ENCODE data around the gene POLDIP3.
A peak's percentile ranks its signal among the peaks of the same experiment; 100 is the strongest.

POLDIP3 gene, protein sequence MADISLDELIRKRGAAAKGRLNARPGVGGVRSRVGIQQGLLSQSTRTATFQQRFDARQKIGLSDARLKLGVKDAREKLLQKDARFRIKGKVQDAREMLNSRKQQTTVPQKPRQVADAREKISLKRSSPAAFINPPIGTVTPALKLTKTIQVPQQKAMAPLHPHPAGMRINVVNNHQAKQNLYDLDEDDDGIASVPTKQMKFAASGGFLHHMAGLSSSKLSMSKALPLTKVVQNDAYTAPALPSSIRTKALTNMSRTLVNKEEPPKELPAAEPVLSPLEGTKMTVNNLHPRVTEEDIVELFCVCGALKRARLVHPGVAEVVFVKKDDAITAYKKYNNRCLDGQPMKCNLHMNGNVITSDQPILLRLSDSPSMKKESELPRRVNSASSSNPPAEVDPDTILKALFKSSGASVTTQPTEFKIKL

DNA sequence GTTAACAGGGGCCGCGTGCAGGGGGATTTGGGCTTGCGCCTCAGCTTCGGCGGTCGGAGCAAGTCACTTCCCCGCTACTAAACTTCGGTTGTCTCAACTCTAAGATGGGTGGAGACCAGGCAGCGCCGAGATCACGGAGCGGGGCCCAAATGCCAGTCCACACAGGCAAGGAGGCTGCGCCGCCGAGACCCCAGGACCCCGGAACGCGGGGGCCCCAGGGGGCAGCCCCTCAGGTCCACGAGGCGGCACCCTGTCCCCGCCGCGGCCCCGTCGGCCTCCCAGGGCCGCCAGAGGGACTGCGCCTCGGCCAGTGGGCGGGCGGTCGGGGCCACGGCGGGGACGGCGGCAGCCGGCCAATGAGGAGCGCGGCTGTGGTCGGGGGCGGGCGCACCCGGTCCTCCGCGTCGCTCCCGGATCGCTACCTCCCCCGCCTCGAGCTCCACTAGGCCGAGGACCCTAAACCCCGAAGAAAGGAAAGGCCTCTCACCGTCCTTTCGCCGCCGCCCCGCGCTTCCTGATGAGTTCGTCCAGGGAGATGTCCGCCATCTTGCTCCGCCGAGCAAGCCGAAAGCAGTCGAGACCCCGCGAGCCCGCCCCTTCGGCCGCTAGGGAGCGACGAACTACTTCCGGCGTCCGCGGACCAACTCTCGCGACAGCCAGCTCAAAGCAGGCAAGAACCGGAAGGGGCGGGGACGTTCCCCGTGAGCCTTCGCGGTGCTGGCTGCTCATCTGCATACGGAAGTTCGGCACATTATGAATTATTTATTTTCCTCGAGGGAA is at the start of gene POLDIP3:
TSS of gene POLDIP3 (minus strand) at position 572 of the 780 bp plus-strand sequence. CDS start at position 546, 26 bp downstream.
- peak; percentile 99 for DNase-seq (ENCODE audit: low read depth)

DNA sequence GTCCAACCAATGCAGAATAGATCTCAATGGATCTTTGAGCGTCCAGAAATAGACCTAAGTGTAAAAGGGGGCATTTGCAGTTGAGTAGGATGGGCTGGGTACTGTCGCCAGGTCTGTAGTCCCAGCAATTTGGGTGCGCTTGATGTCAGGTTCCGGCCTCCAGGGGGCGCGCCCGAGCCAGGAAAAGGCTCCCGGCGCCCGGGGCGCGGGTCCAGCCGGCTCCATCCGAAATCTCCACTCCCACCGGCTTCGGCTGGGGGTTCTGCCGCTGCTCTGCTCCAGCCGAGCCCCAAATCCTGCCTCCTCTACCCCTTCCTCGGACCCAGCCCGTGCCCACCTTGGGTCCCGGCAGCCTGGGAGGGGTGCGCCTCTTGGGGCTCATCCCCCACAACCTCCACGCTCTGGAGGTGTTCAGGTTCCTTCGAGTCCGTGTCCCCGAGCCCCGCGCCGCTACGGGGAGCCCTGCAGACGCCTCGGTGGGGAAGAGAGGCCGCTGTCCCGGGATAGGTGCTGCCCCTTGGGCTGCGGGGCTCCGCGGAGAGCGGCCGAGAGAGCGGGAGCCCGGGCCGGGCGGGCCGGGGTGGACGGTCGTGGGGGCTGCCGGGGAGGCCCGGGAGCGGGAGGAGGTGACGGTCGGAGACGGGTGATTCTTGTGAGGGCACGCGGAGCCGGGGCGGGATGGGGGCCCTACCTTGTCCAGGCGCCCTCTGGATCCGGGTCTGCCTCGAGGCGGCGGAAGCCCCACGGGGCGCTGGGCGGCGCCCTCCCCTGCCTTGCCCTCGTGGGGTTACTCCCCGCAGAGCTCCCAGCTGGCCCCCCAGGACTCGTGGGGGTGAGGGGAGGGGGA is 47.5 kb upstream of the POLDIP3 start:
- peak; percentile 55 for DNase-seq (ENCODE audit: low read depth)

DNA sequence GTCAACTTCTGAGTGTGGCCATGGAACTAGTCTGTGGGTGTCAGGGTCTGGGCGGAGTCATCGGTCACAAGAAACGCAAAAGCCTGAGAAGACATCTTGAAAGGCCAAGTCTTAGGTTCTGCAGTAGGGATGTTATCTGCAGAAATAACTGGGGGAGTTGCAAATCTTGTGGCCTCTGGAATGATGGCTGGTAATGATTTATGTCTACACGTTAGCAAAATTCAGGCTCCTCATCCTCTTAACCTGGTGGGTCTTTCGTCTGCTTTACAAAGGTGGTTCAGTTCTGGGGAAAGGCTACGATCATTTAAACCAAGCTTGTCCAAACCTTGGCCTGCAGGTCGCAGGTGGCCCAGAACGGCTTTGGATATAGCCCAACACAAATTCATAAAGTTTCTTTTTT is 41.9 kb upstream of the POLDIP3 start:
- DNase-seq (ENCODE audit: low read depth): no peak

DNA sequence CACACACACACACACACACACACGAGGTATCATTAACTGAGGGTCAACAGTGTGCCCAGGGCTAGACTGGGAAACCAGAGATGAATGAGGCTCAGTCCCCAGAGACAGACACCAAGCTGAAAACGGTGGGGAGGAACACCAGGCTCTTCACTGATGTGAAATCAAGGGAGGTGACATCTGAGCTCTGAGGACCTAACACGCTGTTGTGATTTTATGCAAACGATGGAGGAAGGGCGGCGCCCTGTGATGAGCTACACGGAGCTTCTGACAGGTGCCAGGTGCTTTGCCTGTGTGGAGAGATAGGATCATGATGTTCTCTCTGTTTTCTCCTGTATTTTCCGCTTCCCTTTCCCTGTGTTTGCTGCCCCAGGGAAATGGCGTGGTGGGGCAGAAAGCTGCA is 41.0 kb upstream of the POLDIP3 start:
- DNase-seq (ENCODE audit: low read depth): no peak

DNA sequence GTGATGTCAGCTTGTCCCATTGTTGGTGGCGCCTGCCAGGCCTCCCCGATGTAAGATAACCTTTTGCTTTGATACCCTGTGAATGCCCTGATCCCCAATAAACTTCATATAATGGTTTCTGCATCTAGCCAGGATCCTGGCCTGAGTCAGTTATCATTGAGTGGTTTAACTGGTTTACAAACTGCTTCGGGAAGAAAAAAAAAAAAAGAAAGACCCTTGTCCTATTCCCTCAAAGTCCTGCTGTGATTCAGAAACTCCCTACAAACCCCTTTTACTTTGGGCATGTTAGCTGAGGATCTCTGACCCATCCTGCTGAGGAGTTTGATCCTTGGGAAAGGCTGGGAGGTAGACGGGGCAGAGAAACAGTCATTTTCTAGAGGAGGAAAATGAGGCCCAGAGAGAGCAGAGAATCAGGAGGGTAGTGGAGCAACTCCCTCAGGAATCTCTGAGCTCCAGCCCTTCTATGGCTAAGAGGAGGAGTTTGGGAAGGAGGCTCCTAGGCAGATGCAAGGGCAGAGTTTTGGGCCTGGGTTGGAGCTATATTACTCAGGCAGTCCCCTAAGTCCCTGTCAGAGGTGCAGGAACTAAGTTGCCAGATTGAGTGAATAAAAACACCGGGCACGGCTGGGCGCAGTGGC is 39.9 kb upstream of the POLDIP3 start:
- no peak for DNase-seq (ENCODE audit: low read depth)

DNA sequence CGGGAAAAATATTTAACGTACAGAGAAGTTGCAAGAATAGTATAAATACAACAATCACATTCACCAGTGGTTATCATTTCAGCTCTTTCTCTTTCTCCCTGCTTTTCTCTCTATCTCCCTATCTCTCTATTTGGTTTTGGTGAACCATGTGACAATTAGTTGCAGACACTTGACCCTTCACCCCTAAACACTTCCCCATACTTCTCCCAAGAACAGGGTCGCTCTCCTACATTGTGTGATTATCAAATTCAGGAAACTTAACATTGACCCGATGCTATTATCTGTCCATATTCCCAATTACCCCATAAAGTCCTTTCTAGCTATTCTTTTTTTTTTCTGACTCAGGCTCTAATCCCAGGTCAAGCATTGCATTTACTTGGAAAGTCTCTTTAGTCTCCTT is 39.3 kb upstream of the POLDIP3 start:
- no peak for DNase-seq (ENCODE audit: low read depth)

DNA sequence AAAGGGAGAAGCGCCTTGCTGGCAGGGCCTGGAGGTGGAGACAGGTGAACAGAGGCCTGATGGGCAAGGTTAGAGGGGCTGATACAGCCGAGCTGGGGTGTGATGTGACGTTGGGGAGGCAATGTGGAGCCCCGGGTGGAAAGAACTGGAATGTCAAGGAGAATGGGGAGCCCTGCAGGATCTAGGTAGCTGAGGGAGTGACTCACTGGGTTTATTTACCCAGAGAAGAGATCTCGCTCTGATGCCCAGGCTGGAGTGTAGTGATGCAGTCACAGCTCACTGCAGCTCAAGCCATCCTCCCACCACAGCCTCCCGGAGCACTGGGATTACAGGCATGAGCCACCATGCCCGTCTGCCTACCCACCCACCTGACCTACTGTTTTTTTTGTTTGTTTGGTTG is 36.5 kb upstream of the POLDIP3 start:
- no peak for DNase-seq (ENCODE audit: low read depth)

DNA sequence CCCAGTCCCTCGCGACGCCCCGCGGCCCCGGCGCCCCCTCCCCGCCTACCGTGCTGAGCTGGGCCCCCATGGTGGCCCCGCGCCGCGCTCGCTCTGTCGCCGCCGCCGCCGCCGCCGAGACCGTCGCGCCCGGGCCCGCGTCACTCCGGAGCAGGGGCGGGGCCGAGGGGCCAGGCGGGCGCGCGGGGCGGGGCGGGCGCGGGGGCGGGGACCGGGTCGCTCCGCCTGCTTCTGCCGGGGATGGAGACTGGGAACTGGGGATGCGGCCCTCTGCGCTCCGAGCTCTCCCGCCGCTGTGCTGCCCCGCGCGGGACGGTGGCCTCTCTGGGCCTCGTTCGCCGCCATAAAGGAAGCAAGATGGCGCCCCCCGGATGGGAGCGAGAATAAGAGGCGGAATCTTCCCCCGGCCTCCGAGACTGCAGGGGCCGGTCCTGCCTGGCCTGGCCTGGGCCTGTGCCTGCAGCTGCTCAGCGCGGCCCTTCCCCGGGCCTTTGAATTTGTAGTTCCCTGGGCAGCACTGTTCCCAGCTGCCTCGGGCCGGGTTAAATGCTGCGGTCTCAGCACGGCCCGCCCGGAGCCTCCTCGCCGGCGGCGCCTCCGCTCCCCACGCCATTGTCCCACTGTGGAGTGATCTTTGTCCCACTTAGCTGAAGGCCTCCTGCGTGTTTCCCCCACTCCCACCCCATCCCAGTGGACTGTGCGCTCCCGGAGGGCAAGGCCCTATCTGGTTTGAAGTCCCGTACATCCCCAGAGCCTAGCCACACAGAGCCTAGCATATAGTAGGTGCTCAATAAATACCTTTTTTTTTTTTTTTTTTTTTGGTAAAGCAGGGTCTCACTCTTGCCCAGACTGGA is 34.8 kb upstream of the POLDIP3 start, which contains the start of gene CYB5R3:
TSS of gene CYB5R3 (minus strand) at position 147 of the 854 bp plus-strand sequence. CDS start at position 70, 77 bp downstream.
- peak; percentile 85 for DNase-seq (ENCODE audit: low read depth)

DNA sequence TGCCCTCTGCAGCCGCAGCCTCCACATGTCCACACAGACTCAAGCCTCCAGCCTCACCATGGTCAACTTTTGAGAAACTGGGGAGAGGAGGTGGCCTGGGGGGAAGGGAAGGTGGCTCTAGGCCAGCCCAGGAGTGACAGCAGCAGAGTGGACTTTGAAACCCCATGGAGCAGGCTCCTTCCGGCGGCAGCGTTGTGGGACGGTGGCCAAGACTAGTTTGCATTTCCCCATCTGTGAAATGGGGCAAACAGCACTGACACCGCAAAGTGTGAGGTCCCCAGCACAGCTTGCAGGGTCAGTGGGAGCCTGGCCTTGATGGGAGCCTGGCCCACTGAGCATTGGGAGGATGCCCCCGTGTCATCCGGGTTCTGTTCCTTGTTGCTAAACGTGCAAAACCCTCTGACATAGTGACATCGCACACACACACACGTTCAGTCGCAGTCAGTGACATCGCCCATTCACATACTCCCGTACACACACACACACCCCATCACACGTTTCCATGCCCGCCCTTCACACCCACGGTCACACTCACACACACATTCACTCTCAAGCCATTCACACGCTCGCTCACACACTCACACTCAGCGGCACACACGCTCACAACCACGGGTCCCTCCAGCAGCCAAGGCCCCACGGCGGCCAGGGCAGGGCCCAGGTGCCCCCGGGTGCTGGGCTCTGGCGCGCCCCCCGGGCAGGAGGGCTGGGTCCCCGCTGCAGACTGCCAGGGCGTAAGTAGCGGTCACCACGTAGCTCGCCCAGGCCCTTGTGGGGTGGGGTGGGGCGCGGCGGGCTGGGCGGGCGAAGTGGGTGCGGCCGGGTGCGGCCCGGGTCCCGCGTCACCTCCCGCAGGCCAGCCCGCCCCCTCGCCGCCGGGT is 33.9 kb upstream of the POLDIP3 start:
- peak; percentile 51 for DNase-seq (ENCODE audit: low read depth)

DNA sequence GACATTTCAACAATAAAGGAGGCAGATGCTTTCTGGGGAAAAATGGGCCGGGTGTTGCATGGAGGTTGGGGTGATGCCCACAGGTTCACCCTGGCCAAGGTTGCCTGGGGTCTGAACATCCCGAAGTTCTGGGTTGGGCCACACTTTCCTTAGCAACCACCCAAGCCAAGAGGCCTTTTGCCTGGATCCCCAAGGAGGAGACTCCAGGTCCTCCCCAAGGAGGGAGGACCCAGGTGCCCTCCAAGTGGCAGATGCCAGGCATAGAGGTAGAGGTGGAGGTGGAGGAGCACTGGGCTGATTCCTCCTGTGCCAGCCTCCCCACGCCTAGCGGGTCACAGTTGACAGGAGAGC is 33.3 kb upstream of the POLDIP3 start:
- DNase-seq (ENCODE audit: low read depth): no peak

DNA sequence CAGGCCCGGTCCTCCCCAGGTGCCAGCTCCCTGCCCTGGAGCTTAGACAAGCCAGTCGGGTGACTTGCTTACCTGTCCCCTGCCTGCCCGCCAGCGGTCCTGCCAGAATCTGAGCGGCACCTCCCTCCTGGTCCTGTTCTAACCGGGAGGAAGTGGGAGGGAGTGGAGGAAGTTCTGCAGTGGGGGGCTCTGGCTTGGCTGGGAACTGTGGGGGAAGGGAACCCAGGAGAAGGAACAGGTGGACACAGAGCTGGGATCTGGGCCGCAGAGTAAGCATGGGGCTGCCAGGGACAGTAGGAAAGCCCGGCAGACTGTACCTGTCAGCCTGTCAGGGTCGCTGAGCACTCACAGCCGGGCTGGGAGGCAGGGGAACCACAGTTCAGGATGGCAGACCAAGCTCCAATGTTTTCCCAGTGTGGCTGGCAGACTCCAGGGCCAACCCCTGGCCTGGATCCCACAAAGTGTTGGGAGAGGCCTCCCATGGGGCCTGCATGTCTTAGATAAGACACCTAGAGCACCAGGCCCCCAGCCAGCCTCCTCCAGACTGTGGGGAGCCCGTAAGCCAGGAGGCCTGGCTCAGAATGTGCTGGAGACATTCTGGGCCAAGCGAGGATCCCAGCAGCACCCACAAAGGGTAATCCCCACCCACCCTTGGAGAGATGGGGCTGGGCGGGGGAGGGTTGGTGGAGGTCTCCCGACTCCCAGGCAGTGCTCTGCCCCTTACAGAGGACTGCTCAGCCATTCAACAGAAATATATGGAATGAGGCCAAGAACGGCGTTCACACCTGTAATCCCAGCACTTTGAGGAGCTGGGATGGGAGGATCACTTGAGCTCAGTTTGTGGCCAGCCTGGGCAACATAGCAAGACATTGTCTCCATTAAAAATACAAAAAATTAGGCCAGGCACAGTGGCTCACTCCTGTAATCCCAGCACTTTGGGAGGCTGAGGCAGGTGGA is 32.2 kb upstream of the POLDIP3 start:
- no peak for DNase-seq (ENCODE audit: low read depth)

DNA sequence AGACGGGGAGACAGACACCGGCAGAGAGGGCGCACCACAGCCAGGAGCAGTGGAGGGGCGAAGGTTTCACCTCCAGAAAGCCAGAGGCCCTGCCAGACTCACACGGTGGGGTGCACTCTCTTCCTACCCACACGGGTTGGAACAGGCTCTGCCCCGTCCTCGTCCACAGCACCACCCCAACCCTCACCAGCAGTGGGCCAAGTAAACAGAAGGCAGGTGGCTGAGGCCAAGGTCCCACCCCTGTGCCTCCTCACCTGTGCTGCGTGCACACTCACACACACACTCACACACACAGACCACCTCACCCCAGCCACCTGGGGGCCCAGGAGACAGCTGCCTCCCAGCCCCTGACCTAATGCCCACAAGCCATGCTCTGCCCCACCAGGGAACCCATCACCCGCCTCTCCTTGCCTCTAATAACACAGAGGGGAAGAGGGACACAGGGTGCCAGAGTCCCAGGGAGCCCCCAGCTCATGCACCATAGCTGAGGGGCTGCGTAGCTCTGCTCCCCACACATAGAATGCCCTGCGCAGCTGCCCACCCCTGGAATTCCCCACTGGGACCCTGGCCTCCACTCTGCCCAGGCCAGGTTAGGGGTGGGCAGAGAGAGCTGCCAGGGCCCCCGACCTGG is 31.4 kb upstream of the POLDIP3 start:
- no peak for DNase-seq (ENCODE audit: low read depth)

DNA sequence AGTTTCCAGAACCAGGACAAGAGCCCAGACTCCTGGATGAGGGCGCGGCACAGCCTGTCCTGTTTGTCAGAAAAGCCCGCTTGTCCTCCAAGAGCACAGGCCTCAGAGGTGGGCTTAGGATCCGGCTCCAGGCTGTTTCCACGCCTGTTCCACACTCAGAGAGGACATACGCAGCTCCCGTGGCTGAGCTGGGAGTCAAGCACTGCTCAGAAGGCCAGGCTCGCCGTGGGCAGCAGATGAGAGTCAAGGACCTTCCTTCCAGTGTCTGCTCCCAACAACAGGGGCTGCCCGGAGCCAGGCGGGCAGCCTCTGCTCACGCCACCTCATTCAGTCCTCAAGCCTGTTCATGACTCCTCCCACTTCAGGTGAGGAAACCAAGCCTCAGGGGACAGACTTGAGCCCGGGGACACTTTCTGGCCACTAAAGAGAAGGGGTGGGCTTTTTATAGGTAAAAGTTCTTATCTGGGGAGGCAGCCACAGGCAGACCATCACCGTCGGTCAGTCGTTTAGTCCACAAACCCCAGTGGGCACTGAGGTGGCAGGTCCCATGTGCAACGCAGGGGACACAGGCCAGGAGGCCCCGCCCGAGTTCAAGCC is 30.8 kb upstream of the POLDIP3 start:
- no peak for DNase-seq (ENCODE audit: low read depth)

DNA sequence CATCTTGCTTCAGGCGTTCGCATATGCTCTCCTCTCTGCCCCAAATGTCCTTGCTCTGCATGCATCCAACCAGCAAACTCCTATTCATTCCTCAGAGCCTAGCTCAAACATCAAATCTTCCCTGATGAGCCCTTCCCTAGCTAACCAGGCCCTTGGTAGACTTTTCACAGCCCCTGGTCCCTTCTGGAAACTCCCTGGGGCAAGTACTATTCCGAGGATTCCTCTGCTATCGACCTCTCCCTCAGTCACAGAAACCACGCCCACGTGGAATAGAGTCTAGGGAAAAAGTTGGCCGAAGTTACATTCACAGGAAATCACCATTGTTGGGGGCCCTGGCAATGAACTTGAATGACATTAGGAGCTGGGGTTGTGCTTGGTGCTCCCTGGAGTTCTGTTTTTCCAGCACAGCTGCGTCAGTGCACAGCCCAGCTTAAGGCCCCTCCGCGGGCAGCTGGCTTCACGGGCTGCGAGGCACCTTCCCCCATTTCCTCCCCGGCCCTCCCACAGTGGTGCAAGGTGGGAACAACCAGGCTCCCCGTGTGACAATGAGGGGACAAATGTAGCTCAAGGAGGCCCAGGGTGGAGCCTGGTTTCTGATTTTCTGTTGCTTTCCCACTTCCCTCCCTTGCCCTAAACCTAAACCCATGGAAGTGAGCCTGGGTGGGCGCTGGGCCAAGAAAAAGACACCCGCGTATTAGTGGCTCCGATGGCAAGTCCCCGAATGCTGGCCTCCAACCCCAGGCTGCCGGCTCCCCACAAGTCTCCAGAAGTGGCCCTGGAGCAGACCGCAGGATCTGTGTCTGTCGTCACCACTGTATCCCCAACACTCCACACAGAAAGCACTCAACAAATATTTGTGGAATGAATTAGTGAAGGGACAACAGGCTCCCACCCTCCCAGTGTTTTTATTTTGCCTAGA is 30.0 kb upstream of the POLDIP3 start:
- DNase-seq (ENCODE audit: low read depth): no peak

DNA sequence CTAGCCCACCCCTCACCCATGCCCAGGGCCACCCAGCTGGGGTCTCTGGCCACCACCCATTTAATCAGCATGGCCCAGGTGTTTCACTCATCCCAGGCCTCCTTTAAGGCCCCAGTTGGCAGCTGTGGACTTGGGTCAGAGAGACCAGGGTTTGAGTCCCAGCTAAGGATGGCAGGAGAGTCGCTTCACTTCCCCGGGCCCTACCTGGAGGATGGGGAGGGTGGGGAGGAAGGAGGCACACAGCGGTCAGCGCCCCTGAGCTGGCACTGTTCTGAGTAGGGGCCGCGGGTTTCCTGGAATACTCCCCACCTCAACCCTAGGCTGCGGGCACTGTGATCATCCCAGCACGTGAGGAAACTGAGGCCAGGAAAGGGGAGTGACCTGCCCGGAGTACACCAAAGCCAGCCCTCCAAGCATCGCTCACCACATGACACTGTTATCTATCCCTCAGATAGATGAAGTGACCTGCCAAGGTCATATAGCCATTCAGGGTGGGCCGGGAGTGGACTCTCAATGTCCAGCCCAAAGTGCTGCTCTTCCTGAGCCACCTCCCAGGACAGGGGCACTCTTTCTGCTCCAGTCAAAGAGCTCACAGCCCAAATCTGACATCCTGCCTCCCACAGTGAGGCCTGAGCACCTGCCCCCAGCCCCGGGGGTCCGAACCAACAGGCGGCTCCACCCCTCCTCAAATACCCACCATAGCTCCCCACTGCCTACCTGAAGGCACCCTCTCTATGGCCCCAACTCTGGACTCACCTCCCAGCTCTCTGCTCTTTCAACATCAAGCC is 29.1 kb upstream of the POLDIP3 start:
- DNase-seq (ENCODE audit: low read depth): no peak
